ENCODE measurements around the gene UQCC2. TPM values are rescaled to one million over a fixed set of nuclear protein-coding genes. Genes with fewer than 3 reads are reported as not detected.

UQCC2 gene
- total and polyA plus RNA-seq, 2 of the 8 experiments (the other 6 are each of a cell fraction or from before 2014, with no cell fraction given), result 52.1 to 104 TPM

GRCh38 chr6:33654831-33655554 lies 56.5 kb downstream of the UQCC2 start (continued):
- TF ChIP-seq SIX5 (IDR thresholded peaks at IDR 0.05; ENCODE audit: low read depth, low read length) (no peak), CTCF (IDR thresholded peaks at IDR 0.05; ENCODE audit: control extremely low read depth in 1 of 3, insufficient read depth in 1 of 3, low read depth in 1 of 3, low read length in 3 of 3) (no peak), ATF3 (IDR thresholded peaks at IDR 0.05; ENCODE audit: insufficient read depth, low read depth, low read length) (no peak)
